Endodermal cell (in vitro differentiated cells): ENCODE results near the gene LSM12. TPM values are rescaled to one million over a fixed set of nuclear protein-coding genes. Genes with fewer than 3 reads are reported as not detected.
A peak's percentile ranks its signal among the peaks of the same experiment; 100 is the strongest.

Source experiments
- DNase-seq: peaks from one replicate; pipeline ENCODE4 v3.0.0-alpha.2; 2017
- H3K27ac ChIP-seq: 2 replicates; pipeline ENCODE4 v1.5.1; 2013; ENCODE audit warnings: mild to moderate bottlenecking, low read depth, low read length, moderate library complexity
- H3K27me3 ChIP-seq: 2 replicates; pipeline ENCODE4 v1.6.1; 2013; ENCODE audit warnings: mild to moderate bottlenecking, low read length, moderate library complexity; ENCODE audit not compliant: insufficient read depth, control insufficient read depth, poor library complexity, severe bottlenecking
- H3K36me3 ChIP-seq: 2 replicates; pipeline ENCODE4 v1.7.0; 2013; ENCODE audit warnings: mild to moderate bottlenecking, low read length, moderate library complexity; ENCODE audit not compliant: control insufficient read depth, insufficient read depth
- H3K4me1 ChIP-seq: one replicate; pipeline ENCODE4 v1.7.0; 2013; ENCODE audit warnings: low read length; ENCODE audit not compliant: control insufficient read depth, insufficient read depth
- H3K4me3 ChIP-seq: 2 replicates; pipeline ENCODE4 v1.5.1; 2013; ENCODE audit warnings: mild to moderate bottlenecking, low read length, moderate library complexity
- H3K9ac ChIP-seq: 2 replicates; pipeline ENCODE4 v1.6.1; 2013; ENCODE audit warnings: mild to moderate bottlenecking, low read length, moderate library complexity; ENCODE audit not compliant: poor library complexity, severe bottlenecking; ENCODE audit errors: extremely low read depth
- H3K9me3 ChIP-seq: 2 replicates; pipeline ENCODE4 v1.6.1; 2013; ENCODE audit warnings: mild to moderate bottlenecking, low read length, moderate library complexity; ENCODE audit not compliant: control insufficient read depth
- H3K27ac Mint-ChIP-seq: 2 replicates; pipeline ENCODE4 v1.8.0; 2020; ENCODE audit warnings: mixed read lengths
- H3K27me3 Mint-ChIP-seq: 2 replicates; pipeline ENCODE4 v1.8.0; 2021; ENCODE audit warnings: mild to moderate bottlenecking, mixed read lengths; ENCODE audit not compliant: insufficient read depth
- H3K36me3 Mint-ChIP-seq: 2 replicates; pipeline ENCODE4 v1.8.0; 2020; ENCODE audit warnings: low read depth, mixed read lengths
- H3K4me1 Mint-ChIP-seq: 2 replicates; pipeline ENCODE4 v1.8.0; 2020; ENCODE audit warnings: mixed read lengths
- H3K4me3 Mint-ChIP-seq: 2 replicates; pipeline ENCODE4 v1.8.0; 2020; ENCODE audit warnings: mild to moderate bottlenecking, moderate library complexity, mixed read lengths
- H3K9me3 Mint-ChIP-seq: 2 replicates; pipeline ENCODE4 v1.8.0; 2020; ENCODE audit warnings: mild to moderate bottlenecking, mixed read lengths
- WGBS, 2 experiments: methylation state at CpG; one replicate each; pipeline versions ENCODE4 v1.1.5 to v1.1.7; 2013; ENCODE audit warnings: missing lambda C conversion rate in 2 of 2, mixed read lengths in 1 of 2; ENCODE audit not compliant: insufficient coverage in 1 of 2, insufficient read length in 1 of 2; 5-methylcytosine and 5-hydroxymethylcytosine counted together
- total RNA-seq, 2 donors: library from RNA; stranded (reverse); fragmentation: NEBNext Ultra II Directional in 1 of 2; extraction: Animal tissue kit (Norgen Biotek cat#: 25700) in 1 of 2; gene quantifications; 2 replicates in 1 of 2; 3 replicates in 1 of 2; pipeline ENCODE4 v1.2.1, GENCODE V29; 2021
- TF ChIP-seq, protein P1 (sequence below): fragments of 200-600 bp; sonication (generic); conservative IDR thresholded peaks from 2 replicates; pipeline ENCODE4 v1.5.0; 2021; ENCODE audit warnings: antibody characterized with exemption, mild to moderate bottlenecking

LSM12 gene
- total RNA-seq, 2 donors from 2014 or later = 97.7 to 102 TPM

DNA sequence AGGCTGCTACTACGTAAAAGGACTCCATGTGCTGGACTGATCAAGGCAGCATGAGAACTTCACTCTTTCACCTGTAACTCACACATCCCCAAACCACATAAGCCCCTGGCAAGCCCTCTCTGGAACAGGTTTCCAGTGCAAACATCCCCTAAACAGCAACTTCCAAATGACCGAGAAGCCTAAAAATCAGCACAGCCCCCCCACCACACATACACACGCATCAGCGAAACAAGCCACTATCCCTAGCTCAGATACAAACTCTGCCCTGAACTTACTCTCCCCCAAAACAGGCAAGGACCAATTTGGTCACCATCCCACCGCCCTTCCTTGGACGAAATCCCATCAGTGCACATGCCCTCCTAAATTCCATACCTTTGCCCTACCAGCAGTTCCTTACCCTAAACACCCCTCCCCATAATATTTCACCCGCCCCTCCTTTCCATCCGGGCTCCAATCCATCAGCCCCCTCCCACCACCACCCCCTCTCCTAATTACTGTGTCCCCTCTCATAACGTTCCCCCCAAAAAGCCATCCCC is 735 bp downstream of the LSM12 start:
- WGBS, 2 experiments = 2 to 5% methylated on average over 8 to 9 of the region's 9 CpGs
- no peak for DNase-seq
- no peaks in the 10 kb centered on the region for H3K27me3 ChIP-seq
- H3K9me3 ChIP-seq = no peaks in the 10 kb centered on the region
- TF ChIP-seq, protein P1, sequence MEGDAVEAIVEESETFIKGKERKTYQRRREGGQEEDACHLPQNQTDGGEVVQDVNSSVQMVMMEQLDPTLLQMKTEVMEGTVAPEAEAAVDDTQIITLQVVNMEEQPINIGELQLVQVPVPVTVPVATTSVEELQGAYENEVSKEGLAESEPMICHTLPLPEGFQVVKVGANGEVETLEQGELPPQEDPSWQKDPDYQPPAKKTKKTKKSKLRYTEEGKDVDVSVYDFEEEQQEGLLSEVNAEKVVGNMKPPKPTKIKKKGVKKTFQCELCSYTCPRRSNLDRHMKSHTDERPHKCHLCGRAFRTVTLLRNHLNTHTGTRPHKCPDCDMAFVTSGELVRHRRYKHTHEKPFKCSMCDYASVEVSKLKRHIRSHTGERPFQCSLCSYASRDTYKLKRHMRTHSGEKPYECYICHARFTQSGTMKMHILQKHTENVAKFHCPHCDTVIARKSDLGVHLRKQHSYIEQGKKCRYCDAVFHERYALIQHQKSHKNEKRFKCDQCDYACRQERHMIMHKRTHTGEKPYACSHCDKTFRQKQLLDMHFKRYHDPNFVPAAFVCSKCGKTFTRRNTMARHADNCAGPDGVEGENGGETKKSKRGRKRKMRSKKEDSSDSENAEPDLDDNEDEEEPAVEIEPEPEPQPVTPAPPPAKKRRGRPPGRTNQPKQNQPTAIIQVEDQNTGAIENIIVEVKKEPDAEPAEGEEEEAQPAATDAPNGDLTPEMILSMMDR = no peak
- peaks cover 28% of the 10 kb centered on the region for H3K36me3 ChIP-seq
- peak overlapping the region; percentile 100 for H3K4me3 ChIP-seq
- H3K36me3 Mint-ChIP-seq = peaks cover 34% of the 10 kb centered on the region
- peaks cover 3% of the 10 kb centered on the region for H3K4me1 ChIP-seq
- peak overlapping the region; percentile 98 for H3K27ac ChIP-seq
- H3K27ac Mint-ChIP-seq = peak overlapping the region; percentile 88
- H3K4me3 Mint-ChIP-seq = peak overlapping the region; percentile 81
- no peaks in the 10 kb centered on the region for H3K27me3 Mint-ChIP-seq
- H3K9ac ChIP-seq = peak overlapping the region; percentile 94
- H3K4me1 Mint-ChIP-seq = peaks cover 24% of the 10 kb centered on the region
- H3K9me3 Mint-ChIP-seq = no peaks in the 10 kb centered on the region

DNA sequence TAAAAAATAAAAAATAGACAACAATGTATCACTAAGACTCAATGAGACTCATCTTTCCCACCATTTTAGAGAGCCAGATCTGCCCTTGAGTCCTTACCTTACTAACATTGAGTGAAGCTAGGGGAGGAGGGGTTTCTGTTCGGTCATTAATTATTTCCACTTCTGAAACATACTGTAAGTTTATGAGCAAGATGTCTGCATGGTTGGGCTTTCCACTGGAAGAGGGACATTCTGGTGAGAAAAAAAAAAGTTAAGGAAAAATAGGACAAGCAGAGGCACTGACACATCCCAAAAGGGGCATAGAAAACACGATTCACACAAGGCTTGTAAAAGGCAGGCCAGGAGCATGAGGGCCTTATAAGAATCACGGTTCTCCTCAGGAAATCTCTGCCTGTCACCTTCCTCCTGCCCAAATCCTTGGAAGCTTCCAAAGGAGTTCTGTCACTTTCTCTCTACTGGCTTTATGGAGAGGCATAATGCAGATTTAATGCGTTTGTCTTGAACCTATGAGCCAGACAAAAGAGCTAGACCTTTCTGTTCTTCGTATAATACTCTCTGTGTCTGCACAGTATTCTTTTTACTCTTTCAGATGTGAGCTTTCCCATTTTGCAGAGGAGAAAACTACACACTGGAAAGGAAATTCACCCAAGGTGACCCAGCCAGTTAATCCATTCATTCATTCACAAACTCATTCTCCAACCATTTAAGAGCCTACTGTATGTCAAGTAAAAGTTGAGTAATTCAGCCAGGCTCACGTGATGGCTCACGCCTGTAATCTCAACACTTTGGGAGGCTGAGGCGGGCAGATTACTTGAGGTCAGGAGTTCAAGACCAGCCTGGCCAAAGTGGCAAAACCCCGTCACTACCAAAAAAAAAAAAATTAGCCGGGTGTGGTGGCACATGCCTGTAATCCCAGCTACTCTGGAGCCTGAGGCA is 2.5 kb downstream of the LSM12 start:
- 91 to 92% methylated on average over 9 of the region's 10 CpGs for WGBS, 2 experiments

DNA sequence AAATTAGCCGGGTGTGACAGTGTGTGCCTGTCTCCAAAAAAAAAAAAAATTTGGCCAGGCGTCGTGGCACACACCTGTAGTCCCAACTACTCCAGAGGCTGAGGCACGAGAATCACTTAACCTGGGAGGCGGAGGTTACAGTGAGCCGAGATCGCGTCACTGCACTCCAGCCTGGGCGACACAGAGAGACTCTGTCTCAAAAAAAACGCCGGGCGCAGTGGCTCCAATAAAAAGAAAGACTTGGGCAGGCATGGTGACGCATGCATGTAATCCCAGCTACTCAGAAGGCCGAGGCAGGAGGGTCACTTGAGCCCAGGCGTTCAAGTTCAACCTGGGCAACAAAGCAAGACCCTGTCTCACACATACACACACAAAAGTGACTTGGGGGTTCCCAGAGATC is 3.6 kb downstream of the LSM12 start:
- TF ChIP-seq, protein P1 = no peak
- peaks cover 58% of the 10 kb centered on the region for H3K36me3 Mint-ChIP-seq
- no peaks in the 10 kb centered on the region for H3K27me3 Mint-ChIP-seq
- H3K27ac Mint-ChIP-seq = no peak overlapping the region
- Histone ChIP-seq H3K4me1 (peaks cover 3% of the 10 kb centered on the region), H3K9me3 (no peaks in the 10 kb centered on the region), H3K36me3 (peaks cover 51% of the 10 kb centered on the region), H3K27me3 (no peaks in the 10 kb centered on the region), H3K4me3 (no peak overlapping the region), H3K9ac (no peak overlapping the region), H3K27ac (no peak overlapping the region)
- H3K9me3 Mint-ChIP-seq = no peaks in the 10 kb centered on the region
- 91 to 96% methylated on average over 8 to 15 of the region's 15 CpGs for WGBS, 2 experiments
- no peak overlapping the region for H3K4me3 Mint-ChIP-seq
- H3K4me1 Mint-ChIP-seq = peaks cover 31% of the 10 kb centered on the region
- DNase-seq = peak; percentile 40

More for the DNA sequence above, 2.5 kb downstream of the LSM12 start:
- no peaks in the 10 kb centered on the region for H3K9me3 ChIP-seq
- Mint-ChIP-seq H3K27ac (peak overlapping the region; percentile 77), H3K27me3 (no peaks in the 10 kb centered on the region), H3K36me3 (peaks cover 50% of the 10 kb centered on the region), H3K4me1 (peaks cover 31% of the 10 kb centered on the region), H3K9me3 (no peaks in the 10 kb centered on the region), H3K4me3 (peak overlapping the region; percentile 81)
- peaks cover 3% of the 10 kb centered on the region for H3K4me1 ChIP-seq
- peaks cover 43% of the 10 kb centered on the region for H3K36me3 ChIP-seq
- H3K27me3 ChIP-seq = no peaks in the 10 kb centered on the region
- TF ChIP-seq, protein P1 = no peak
- peak overlapping the region; percentile 66 for H3K4me3 ChIP-seq
- H3K27ac ChIP-seq = no peak overlapping the region
- DNase-seq = no peak
- H3K9ac ChIP-seq = no peak overlapping the region
